ENCODE data around the gene HBA1. TPM values are rescaled to one million over a fixed set of nuclear protein-coding genes. Genes with fewer than 3 reads are reported as not detected.

HBA1 gene
- total RNA-seq, 1 experiment from 2014 or later, result not detected

- H3K36me3 ChIP-seq (ENCODE audit: low read depth, low read length), result no peaks in the 10 kb centered on the region
- POLR2A ChIA-PET (ENCODE audit: unreplicated experiment), result no interaction called here
- no peaks in the 10 kb centered on the region for H4K20me1 ChIP-seq (ENCODE audit: low read length)
- ATAC-seq (no peak), DNase-seq (no peak)
- H3K27ac ChIP-seq (ENCODE audit: low read length), result no peak overlapping the region
- BruUV-seq (replicated peaks), result no TSS peak
- H3F3A ChIP-seq (ENCODE audit: low read length, unreplicated experiment), result no peaks in the 10 kb centered on the region
- intact Hi-C loops (cut with micrococcal nuclease), result no loop called here
- H2AFZ ChIP-seq (ENCODE audit: low read length), result no peak overlapping the region
- CTCF ChIA-PET, result no interaction called here
- H3K79me2 ChIP-seq (ENCODE audit: low read length), result no peaks in the 10 kb centered on the region
- H3K27me3 ChIP-seq (ENCODE audit: low read length), result peaks cover 20% of the 10 kb centered on the region
- no peaks in the 10 kb centered on the region for H3K9me3 ChIP-seq (ENCODE audit: low read length)
- no peak overlapping the region for H3K4me2 ChIP-seq (ENCODE audit: low read length)
- H3K4me3 ChIP-seq (ENCODE audit: low read length), result no peak overlapping the region
- TF ChIP-seq EZH2phosphoT487 (IDR thresholded peaks at IDR 0.05; ENCODE audit: borderline replicate concordance, low read length) (no peak), CTCF (conservative IDR thresholded peaks at IDR 0.05; ENCODE audit: low read depth, low read length) (no peak), EZH2 (IDR thresholded peaks at IDR 0.05; ENCODE audit: low read length, unreplicated experiment) (no peak)
- no peak overlapping the region for H3K9ac ChIP-seq (ENCODE audit: low read length)
- no peaks in the 10 kb centered on the region for H3K4me1 ChIP-seq (ENCODE audit: insufficient read depth, low read length)
- no peaks in the 10 kb centered on the region for H3K9me2 ChIP-seq (replicated peaks; ENCODE audit: low read length)
Measured at GRCh38 chr16:164827-165538, 11.5 kb upstream of the HBA1 start.

- Histone ChIP-seq H3K4me3 (ENCODE audit: low read length) (no peak within 1 kb of the TSS), H3K27me3 (ENCODE audit: low read length) (peaks cover 20% of the 10 kb centered on the region), H4K20me1 (ENCODE audit: low read length) (no peaks in the 10 kb centered on the region), H3F3A (ENCODE audit: low read length, unreplicated experiment) (no peaks in the 10 kb centered on the region), H2AFZ (ENCODE audit: low read length) (no peak within 1 kb of the TSS), H3K9ac (ENCODE audit: low read length) (no peak within 1 kb of the TSS), H3K79me2 (ENCODE audit: low read length) (no peaks in the 10 kb centered on the region), H3K36me3 (ENCODE audit: low read depth, low read length) (no peaks in the 10 kb centered on the region), H3K4me2 (ENCODE audit: low read length) (no peak within 1 kb of the TSS), H3K27ac (ENCODE audit: low read length) (no peak within 1 kb of the TSS), H3K9me2 (replicated peaks; ENCODE audit: low read length) (no peaks in the 10 kb centered on the region), H3K4me1 (ENCODE audit: insufficient read depth, low read length) (no peaks in the 10 kb centered on the region), H3K9me3 (ENCODE audit: low read length) (no peaks in the 10 kb centered on the region)
- ChIA-PET CTCF (no interaction called here), POLR2A (ENCODE audit: unreplicated experiment) (no interaction called here)
- TF ChIP-seq EZH2phosphoT487 (IDR thresholded peaks at IDR 0.05; ENCODE audit: borderline replicate concordance, low read length) (no peak), EZH2 (IDR thresholded peaks at IDR 0.05; ENCODE audit: low read length, unreplicated experiment) (peak; percentile 24), CTCF (conservative IDR thresholded peaks at IDR 0.05; ENCODE audit: low read depth, low read length) (no peak)
- ATAC-seq (no peak), DNase-seq (no peak)
- no TSS peak for BruUV-seq (replicated peaks)
- intact Hi-C loops (cut with micrococcal nuclease), result no loop called here
Measured at GRCh38 chr16:165539-166374, 10.7 kb upstream of the HBA1 start, which contains the start of gene HBM. Gene HBM, plus strand, starts transcription at chr16:165978. Its CDS starts 20 bp downstream, at chr16:165998.
